Stimulated activated memory B cell treated with anti-CD40 and anti-IgM and Interleukin-4, amounts not matched to agents 10 μg/mL and 1 μg/mL and 100 μg/mL, for 72 hours (primary cell): Measurements from ENCODE around the gene ROR1.
A peak's percentile ranks its signal among the peaks of the same experiment; 100 is the strongest.
"Not testable (repeated sequence)": the region's sequence is repeated elsewhere in the genome, so short reads cannot be mapped to it uniquely, and the experiment has no call there.

Experiments used
- ATAC-seq: fragments of 150-1000 bp; cut with Tn5 transposase; 2 replicates; pipeline ENCODE4 v1.10.0; 2021
- H3K27ac Mint-ChIP-seq: one replicate; pipeline ENCODE4 v1.8.0; 2022; ENCODE audit warnings: mild to moderate bottlenecking, mixed read lengths
- H3K27me3 Mint-ChIP-seq: one replicate; pipeline ENCODE4 v1.8.0; 2022; ENCODE audit warnings: mixed read lengths
- H3K36me3 Mint-ChIP-seq: one replicate; pipeline ENCODE4 v1.8.0; 2022; ENCODE audit warnings: mixed read lengths
- H3K4me1 Mint-ChIP-seq: one replicate; pipeline ENCODE4 v1.8.0; 2022; ENCODE audit warnings: mixed read lengths
- H3K4me3 Mint-ChIP-seq: one replicate; pipeline ENCODE4 v1.8.0; 2022; ENCODE audit warnings: mild to moderate bottlenecking, moderate library complexity, mixed read lengths
- H3K9me3 Mint-ChIP-seq: one replicate; pipeline ENCODE4 v1.8.0; 2022; ENCODE audit warnings: mixed read lengths

The ROR1 gene

GRCh38 chr1:64196074-64196870, 422.5 kb downstream of the ROR1 start:
- Mint-ChIP-seq H3K27me3 (no peaks in the 10 kb centered on the region), H3K27ac (no peak overlapping the region), H3K36me3 (no peaks in the 10 kb centered on the region), H3K9me3 (no peaks in the 10 kb centered on the region), H3K4me1 (peaks cover 4% of the 10 kb centered on the region), H3K4me3 (no peak overlapping the region)
- no peak for ATAC-seq

- no peak overlapping the region for H3K4me3 Mint-ChIP-seq
- H3K9me3 Mint-ChIP-seq, result no peaks in the 10 kb centered on the region
- no peak for ATAC-seq
- H3K36me3 Mint-ChIP-seq, result no peaks in the 10 kb centered on the region
- peaks cover 4% of the 10 kb centered on the region for H3K4me1 Mint-ChIP-seq
- H3K27me3 Mint-ChIP-seq, result peaks cover 1% of the 10 kb centered on the region
- no peak overlapping the region for H3K27ac Mint-ChIP-seq
Measured at GRCh38 chr1:64197076-64197475, 423.3 kb downstream of the ROR1 start.

GRCh38 chr1:64199154-64199553, 425.3 kb downstream of the ROR1 start:
- no peaks in the 10 kb centered on the region for H3K9me3 Mint-ChIP-seq
- no peak overlapping the region for H3K4me3 Mint-ChIP-seq
- H3K36me3 Mint-ChIP-seq, result no peaks in the 10 kb centered on the region
- H3K4me1 Mint-ChIP-seq, result peaks cover 2% of the 10 kb centered on the region
- H3K27me3 Mint-ChIP-seq, result peaks cover 18% of the 10 kb centered on the region
- H3K27ac Mint-ChIP-seq, result no peak overlapping the region
- ATAC-seq, result no peak

- H3K27me3 Mint-ChIP-seq, result peaks cover 18% of the 10 kb centered on the region
- H3K36me3 Mint-ChIP-seq, result no peaks in the 10 kb centered on the region
- no peaks in the 10 kb centered on the region for H3K4me1 Mint-ChIP-seq
- H3K9me3 Mint-ChIP-seq, result no peaks in the 10 kb centered on the region
- H3K4me3 Mint-ChIP-seq, result no peak overlapping the region
- no peak overlapping the region for H3K27ac Mint-ChIP-seq
- ATAC-seq, result no peak
Measured at GRCh38 chr1:64200064-64200463, 426.2 kb downstream of the ROR1 start.

- no peak within 1 kb of the TSS for H3K4me3 Mint-ChIP-seq
- H3K4me1 Mint-ChIP-seq, result no peaks in the 10 kb centered on the region
- ATAC-seq, result no peak
- no peaks in the 10 kb centered on the region for H3K36me3 Mint-ChIP-seq
- H3K9me3 Mint-ChIP-seq, result no peaks in the 10 kb centered on the region
- no peak within 1 kb of the TSS for H3K27ac Mint-ChIP-seq
- peaks cover 30% of the 10 kb centered on the region for H3K27me3 Mint-ChIP-seq
Measured at GRCh38 chr1:64203420-64203819, 429.6 kb downstream of the ROR1 start, which contains the start of gene UBE2U. Gene UBE2U (plus strand): TSS chr1:64203623. CDS start chr1:64204051, 428 bp downstream.

GRCh38 chr1:64209221-64209620, 435.4 kb downstream of the ROR1 start:
- no peaks in the 10 kb centered on the region for H3K36me3 Mint-ChIP-seq
- no peaks in the 10 kb centered on the region for H3K4me1 Mint-ChIP-seq
- ATAC-seq, result no peak
- H3K9me3 Mint-ChIP-seq, result no peaks in the 10 kb centered on the region
- H3K4me3 Mint-ChIP-seq, result no peak overlapping the region
- H3K27ac Mint-ChIP-seq, result no peak overlapping the region
- H3K27me3 Mint-ChIP-seq, result peaks cover 12% of the 10 kb centered on the region

- H3K9me3 Mint-ChIP-seq, result no peaks in the 10 kb centered on the region
- H3K4me1 Mint-ChIP-seq, result no peaks in the 10 kb centered on the region
- peaks cover 7% of the 10 kb centered on the region for H3K27me3 Mint-ChIP-seq
- H3K4me3 Mint-ChIP-seq, result no peak overlapping the region
- H3K27ac Mint-ChIP-seq, result no peak overlapping the region
- no peak for ATAC-seq
- no peaks in the 10 kb centered on the region for H3K36me3 Mint-ChIP-seq
Measured at GRCh38 chr1:64212031-64212430, 438.2 kb downstream of the ROR1 start.

GRCh38 chr1:64215576-64215975, 441.8 kb downstream of the ROR1 start:
- Mint-ChIP-seq H3K4me1 (no peaks in the 10 kb centered on the region), H3K9me3 (no peaks in the 10 kb centered on the region), H3K36me3 (no peaks in the 10 kb centered on the region), H3K27me3 (peaks cover 24% of the 10 kb centered on the region), H3K4me3 (no peak overlapping the region), H3K27ac (no peak overlapping the region)
- no peak for ATAC-seq

- ATAC-seq, result no peak
- Mint-ChIP-seq H3K36me3 (no peaks in the 10 kb centered on the region), H3K4me1 (peaks cover 8% of the 10 kb centered on the region), H3K27me3 (peaks cover 34% of the 10 kb centered on the region), H3K27ac (no peak overlapping the region), H3K4me3 (no peak overlapping the region), H3K9me3 (no peaks in the 10 kb centered on the region)
Measured at GRCh38 chr1:64220241-64220640, 446.4 kb downstream of the ROR1 start.

GRCh38 chr1:64223329-64224151, 449.7 kb downstream of the ROR1 start:
- peak; percentile 48 for ATAC-seq
- Mint-ChIP-seq H3K4me1 (peaks cover 8% of the 10 kb centered on the region), H3K4me3 (no peak overlapping the region), H3K27me3 (peaks cover 25% of the 10 kb centered on the region), H3K9me3 (no peaks in the 10 kb centered on the region), H3K36me3 (no peaks in the 10 kb centered on the region), H3K27ac (no peak overlapping the region)

- H3K36me3 Mint-ChIP-seq, ATAC-seq, H3K9me3 Mint-ChIP-seq, H3K27ac Mint-ChIP-seq, H3K4me3 Mint-ChIP-seq, H3K4me1 Mint-ChIP-seq: not testable (repeated sequence)
- H3K27me3 Mint-ChIP-seq, result peaks cover 18% of the 10 kb centered on the region
Measured at GRCh38 chr1:64224236-64224635, 450.4 kb downstream of the ROR1 start.

- no peak overlapping the region for H3K4me3 Mint-ChIP-seq
- H3K9me3 Mint-ChIP-seq, result no peaks in the 10 kb centered on the region
- H3K36me3 Mint-ChIP-seq, result no peaks in the 10 kb centered on the region
- no peak for ATAC-seq
- H3K27me3 Mint-ChIP-seq, result peaks cover 13% of the 10 kb centered on the region
- no peak overlapping the region for H3K27ac Mint-ChIP-seq
- peaks cover 6% of the 10 kb centered on the region for H3K4me1 Mint-ChIP-seq
Measured at GRCh38 chr1:64228167-64228957, 454.5 kb downstream of the ROR1 start.

GRCh38 chr1:64229307-64229706, 455.5 kb downstream of the ROR1 start:
- no peak for ATAC-seq
- Mint-ChIP-seq H3K36me3 (no peaks in the 10 kb centered on the region), H3K4me1 (no peaks in the 10 kb centered on the region), H3K4me3 (no peak overlapping the region), H3K27ac (no peak overlapping the region), H3K27me3 (peaks cover 23% of the 10 kb centered on the region), H3K9me3 (no peaks in the 10 kb centered on the region)
